H9 (cell line): ENCODE results near the gene PBX1. TPM values are rescaled to one million over a fixed set of nuclear protein-coding genes. Genes with fewer than 3 reads are reported as not detected.

Experiments used
- DNase-seq: peaks from one replicate; pipeline ENCODE4 v3.0.0-alpha.2; 2017
- H2AFZ ChIP-seq: one replicate; pipeline ENCODE4 v1.6.1; 2013; ENCODE audit warnings: mild to moderate bottlenecking, low read length, control low read depth, moderate library complexity
- H2AK5ac ChIP-seq: 2 replicates; pipeline ENCODE4 v1.6.1; 2013; ENCODE audit warnings: low read length, control low read depth, mixed read lengths; ENCODE audit not compliant: insufficient read length
- H2BK120ac ChIP-seq: one replicate; pipeline ENCODE4 v1.6.1; 2013; ENCODE audit warnings: low read depth, mild to moderate bottlenecking, low read length, control low read depth, inconsistent platforms; ENCODE audit not compliant: poor library complexity, severe bottlenecking
- H2BK12ac ChIP-seq: 2 replicates; pipeline ENCODE4 v1.6.1; 2013; ENCODE audit warnings: low read length, control low read depth, mixed read lengths, low read depth; ENCODE audit not compliant: insufficient read length
- H2BK15ac ChIP-seq: 2 replicates; pipeline ENCODE4 v1.6.1; 2013; ENCODE audit warnings: low read depth, low read length, control low read depth
- H2BK20ac ChIP-seq: one replicate; pipeline ENCODE4 v1.6.1; 2013; ENCODE audit warnings: low read depth, mild to moderate bottlenecking, low read length, control low read depth, inconsistent platforms; ENCODE audit not compliant: poor library complexity, severe bottlenecking
- H2BK5ac ChIP-seq: 2 replicates; pipeline ENCODE4 v1.6.1; 2013; ENCODE audit warnings: low read length, control low read depth, mixed read lengths; ENCODE audit not compliant: insufficient read length
- H3K14ac ChIP-seq: 2 replicates; pipeline ENCODE4 v1.6.1; 2013; ENCODE audit warnings: low read length, control low read depth; ENCODE audit not compliant: insufficient read depth
- H3K18ac ChIP-seq: 2 replicates; pipeline ENCODE4 v1.6.1; 2013; ENCODE audit warnings: low read depth, mild to moderate bottlenecking, mixed read lengths, low read length, control low read depth; ENCODE audit not compliant: insufficient read length
- H3K23ac ChIP-seq: 2 replicates; pipeline ENCODE4 v1.6.1; 2013; ENCODE audit warnings: low read length, control low read depth, mixed read lengths, low read depth; ENCODE audit not compliant: insufficient read length
- H3K23me2 ChIP-seq: 2 replicates; pipeline ENCODE4 v1.6.1; 2013; ENCODE audit warnings: low read depth, mild to moderate bottlenecking, mixed read lengths, low read length, control low read depth; ENCODE audit not compliant: insufficient read length, poor library complexity, severe bottlenecking
- H3K27ac ChIP-seq: 2 replicates; pipeline ENCODE4 v1.5.1; 2013; ENCODE audit warnings: low read length, control low read depth, mixed read lengths, low read depth; ENCODE audit not compliant: insufficient read length
- H3K27me3 ChIP-seq: 2 replicates; pipeline ENCODE4 v1.6.1; 2013; ENCODE audit warnings: low read length, control low read depth, inconsistent platforms; ENCODE audit not compliant: insufficient read depth
- H3K4ac ChIP-seq: 2 replicates; pipeline ENCODE4 v1.6.1; 2013; ENCODE audit warnings: low read depth, mild to moderate bottlenecking, control low read depth, inconsistent platforms, low read length, moderate library complexity
- H3K4me1 ChIP-seq: 2 replicates; pipeline ENCODE4 v1.6.1; 2013; ENCODE audit warnings: low read length, control low read depth, inconsistent platforms; ENCODE audit not compliant: insufficient read depth
- H3K4me2 ChIP-seq: 2 replicates; pipeline ENCODE4 v1.6.1; 2013; ENCODE audit warnings: low read length, control low read depth, mixed read lengths; ENCODE audit not compliant: insufficient read length, insufficient read depth
- H3K56ac ChIP-seq: 2 replicates; pipeline ENCODE4 v1.6.1; 2013; ENCODE audit warnings: low read depth, mild to moderate bottlenecking, mixed read lengths, low read length, control low read depth; ENCODE audit not compliant: insufficient read length
- H3K79me1 ChIP-seq: 2 replicates; pipeline ENCODE4 v1.6.1; 2013; ENCODE audit warnings: low read depth, mild to moderate bottlenecking, moderate library complexity, low read length, control low read depth, inconsistent platforms; ENCODE audit not compliant: insufficient read depth, poor library complexity, severe bottlenecking
- H3K79me2 ChIP-seq: 2 replicates; pipeline ENCODE4 v1.6.1; 2013; ENCODE audit warnings: low read length, control low read depth, inconsistent platforms; ENCODE audit not compliant: insufficient read depth
- H3K9ac ChIP-seq: 2 replicates; pipeline ENCODE4 v1.6.1; 2013; ENCODE audit warnings: low read length, control low read depth, mixed read lengths; ENCODE audit not compliant: insufficient read length; ENCODE audit errors: extremely low read depth
- H3K9me3 ChIP-seq: one replicate; pipeline ENCODE4 v1.6.1; 2013; ENCODE audit warnings: low read depth, low read length, inconsistent platforms; ENCODE audit not compliant: control insufficient read depth
- H3T11ph ChIP-seq: one replicate; pipeline ENCODE4 v1.6.1; 2013; ENCODE audit warnings: mild to moderate bottlenecking, low read length, control low read depth, inconsistent platforms
- H4K20me1 ChIP-seq: one replicate; pipeline ENCODE4 v1.6.1; 2013; ENCODE audit not compliant: control insufficient read depth, insufficient read length, insufficient read depth
- H4K5ac ChIP-seq: 2 replicates; pipeline ENCODE4 v1.6.1; 2013; ENCODE audit warnings: low read depth, mild to moderate bottlenecking, mixed read lengths, low read length, control low read depth; ENCODE audit not compliant: insufficient read length
- H4K8ac ChIP-seq: replicated peaks from 2 replicates; pipeline ENCODE4 v1.6.1; 2013; ENCODE audit warnings: low read length, control low read depth, mixed read lengths, low read depth; ENCODE audit not compliant: insufficient read length
- H4K91ac ChIP-seq: 2 replicates; pipeline ENCODE4 v1.6.1; 2013; ENCODE audit warnings: low read depth, mild to moderate bottlenecking, moderate library complexity, mixed read lengths, low read length, control low read depth; ENCODE audit not compliant: insufficient read length
- H3K27ac Mint-ChIP-seq, 3 experiments: 2 replicates in 2 of 3; 3 replicates in 1 of 3; pipeline ENCODE4 v1.8.0; 2020 to 2021; ENCODE audit warnings: mixed read lengths in 3 of 3, mild to moderate bottlenecking in 1 of 3, moderate library complexity in 1 of 3
- H3K27me3 Mint-ChIP-seq: 2 replicates; pipeline ENCODE4 v1.8.0; 2021; ENCODE audit warnings: low read depth, mild to moderate bottlenecking, moderate library complexity, mixed read lengths
- H3K36me3 Mint-ChIP-seq, 3 experiments: 2 replicates in 2 of 3; 3 replicates in 1 of 3; pipeline ENCODE4 v1.8.0; 2020 to 2021; ENCODE audit warnings: low read depth in 3 of 3, mixed read lengths in 3 of 3; ENCODE audit not compliant: insufficient read depth in 1 of 3
- H3K4me1 Mint-ChIP-seq, 2 experiments: 2 replicates each; pipeline ENCODE4 v1.8.0; 2020; ENCODE audit warnings: mixed read lengths in 2 of 2
- H3K4me3 Mint-ChIP-seq, 2 experiments: 2 replicates in 1 of 2; 3 replicates in 1 of 2; pipeline ENCODE4 v1.8.0; 2020 to 2021; ENCODE audit warnings: mild to moderate bottlenecking in 2 of 2, mixed read lengths in 2 of 2, moderate library complexity in 1 of 2
- H3K9me3 Mint-ChIP-seq, 2 experiments: 2 replicates in 1 of 2; 3 replicates in 1 of 2; pipeline ENCODE4 v1.8.0; 2020; ENCODE audit warnings: mild to moderate bottlenecking in 2 of 2, mixed read lengths in 2 of 2, moderate library complexity in 1 of 2
- CTCF ChIP-seq: fragments of 200-600 bp; sonication (generic); conservative IDR thresholded peaks from 3 replicates; pipeline ENCODE4 v1.8.0; 2021; ENCODE audit warnings: antibody characterized with exemption, mild to moderate bottlenecking
- whole genome bisulfite sequencing: extraction: QIAGEN DNeasy Blood & Tissue Kit; methylation state at CpG from one replicate; pipeline ENCODE4 v1.1.7; 2013; ENCODE audit warnings: missing lambda C conversion rate, low lambda C conversion rate, mixed read lengths; ENCODE audit not compliant: insufficient read length; ENCODE audit errors: extremely low coverage; 5-methylcytosine and 5-hydroxymethylcytosine counted together
- total RNA-seq: library from RNA; stranded (reverse); gene quantifications from 2 replicates; pipeline ENCODE4 v1.2.1, GENCODE V29; 2021

PBX1 gene
- total RNA-seq, 1 experiment from 2014 or later: 142 TPM

GRCh38 chr1:164624400-164624799, 65.4 kb downstream of the PBX1 start:
- Histone ChIP-seq H3K4ac (no peak overlapping the region), H2BK20ac (no peak overlapping the region), H3T11ph (no peak overlapping the region), H3K4me1 (no peaks in the 10 kb centered on the region; the same call in none of the 2 replicates), H3K18ac (no peak overlapping the region), H2BK15ac (no peak overlapping the region), H3K27me3 (no peaks in the 10 kb centered on the region), H3K56ac (no peak overlapping the region), H3K9ac (no peak overlapping the region), H3K79me2 (peaks cover 17% of the 10 kb centered on the region), H4K8ac (no peak overlapping the region), H4K20me1 (no peaks in the 10 kb centered on the region), H2BK5ac (no peak overlapping the region), H3K9me3 (no peaks in the 10 kb centered on the region), H2BK12ac (no peak overlapping the region), H3K4me2 (no peak overlapping the region), H3K23me2 (no peaks in the 10 kb centered on the region), H2BK120ac (no peak overlapping the region), H3K14ac (no peak overlapping the region), H2AFZ (no peak overlapping the region), H4K5ac (no peak overlapping the region), H4K91ac (no peak overlapping the region), H3K27ac (no peak overlapping the region), H3K23ac (no peak overlapping the region), H3K79me1 (peaks cover 3% of the 10 kb centered on the region), H2AK5ac (no peak overlapping the region)
- Mint-ChIP-seq H3K9me3 (no peaks in the 10 kb centered on the region), H3K36me3 (peaks cover 6 to 22% (median 21%) of the 10 kb centered on the region in 3 experiments; a peak in 5 of 7 replicates), H3K4me3 (no peak overlapping the region), H3K4me1 (peaks cover 51 to 52% of the 10 kb centered on the region in 2 experiments), H3K27me3 (no peaks in the 10 kb centered on the region), H3K27ac (no peak overlapping the region)
- no peak for TF ChIP-seq CTCF
- no peak for DNase-seq
- WGBS: no CpG with 5 or more reads among the region's 1 CpG
